NCI-H2081 treated with DMSO at 0.1 percent for 48 hours (cell line): ENCODE data around the gene BOLA1.
"Not testable (repeated sequence)": the region's sequence is repeated elsewhere in the genome, so short reads cannot be mapped to it uniquely, and the experiment has no call there.

Source experiments
- DNase-seq: peaks from one replicate; lab custom pipeline; 2025; lab: John Stamatoyannopoulos, UW

The BOLA1 gene

GRCh38 chr1:149931212-149931790, 31.9 kb downstream of the BOLA1 start:
- no peak for DNase-seq

GRCh38 chr1:149932474-149932873, 33.1 kb downstream of the BOLA1 start:
- DNase-seq, result no peak

- no peak for DNase-seq
Observed at GRCh38 chr1:149933208-149933607, 33.8 kb downstream of the BOLA1 start.

- no peak for DNase-seq
Observed at GRCh38 chr1:149934356-149934755, 35.0 kb downstream of the BOLA1 start.

- no peak for DNase-seq
Observed at GRCh38 chr1:149936170-149936991, 37.0 kb downstream of the BOLA1 start, which contains the start of gene MTMR11. TSS of gene MTMR11 (minus strand) at chr1:149936879. CDS start at chr1:149936647, 232 bp downstream.

- no peak for DNase-seq
Observed at GRCh38 chr1:149936992-149937705, 37.8 kb downstream of the BOLA1 start.

GRCh38 chr1:149937759-149938158, 38.4 kb downstream of the BOLA1 start:
- no peak for DNase-seq

GRCh38 chr1:149938668-149939003, 39.3 kb downstream of the BOLA1 start:
- DNase-seq, result not testable (repeated sequence)

GRCh38 chr1:149940427-149940826, 41.1 kb downstream of the BOLA1 start:
- DNase-seq, result no peak

- DNase-seq, result no peak
Observed at GRCh38 chr1:149942207-149942606, 42.8 kb downstream of the BOLA1 start.

- no peak for DNase-seq
Observed at GRCh38 chr1:149942885-149943284, 43.5 kb downstream of the BOLA1 start.

- no peak for DNase-seq
Observed at GRCh38 chr1:149945206-149945605, 45.8 kb downstream of the BOLA1 start.

- no peak for DNase-seq
Observed at GRCh38 chr1:149949911-149950310, 50.5 kb downstream of the BOLA1 start.
